ENCODE data around the gene LRRC28.

LRRC28 gene

DNA sequence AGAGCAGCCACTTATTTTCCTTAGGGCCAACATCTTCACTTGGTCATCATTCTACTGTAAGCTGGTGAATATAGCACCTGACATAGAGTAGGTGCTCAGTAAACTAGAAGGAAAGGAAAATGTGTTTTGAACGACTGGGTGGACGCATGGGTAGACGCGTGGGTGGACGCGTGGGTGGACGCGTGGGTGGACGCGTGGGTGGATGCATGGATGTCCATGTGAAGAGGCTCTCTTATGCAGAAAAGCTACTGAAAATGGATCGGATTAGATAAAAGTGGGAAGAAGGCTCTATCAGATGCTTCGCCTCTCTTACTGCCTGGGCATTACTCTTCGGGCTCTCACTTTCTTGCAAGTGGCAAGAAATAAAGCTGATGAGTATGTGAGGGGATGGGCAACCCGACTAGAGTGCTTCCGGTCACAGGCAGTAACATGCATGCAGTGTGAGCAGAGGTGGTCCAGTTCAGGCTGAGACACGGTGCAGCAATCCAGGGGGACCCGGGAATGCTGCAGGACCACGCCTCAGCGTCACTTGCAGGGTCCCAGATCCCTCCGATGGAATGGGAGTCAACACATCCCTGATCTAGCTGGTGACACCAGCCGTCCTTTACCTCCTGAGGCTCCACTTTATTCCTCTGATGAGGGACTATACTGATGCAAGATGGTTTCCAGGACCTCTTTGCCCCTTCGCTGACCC, 176.5 kb downstream of the LRRC28 start:
- TF ChIP-seq GATA2 (IDR thresholded peaks at IDR 0.05; ENCODE audit: low read depth, low read length) (no peak), GATA3 (IDR thresholded peaks at IDR 0.05; ENCODE audit: low read depth, low read length) (no peak)

DNA sequence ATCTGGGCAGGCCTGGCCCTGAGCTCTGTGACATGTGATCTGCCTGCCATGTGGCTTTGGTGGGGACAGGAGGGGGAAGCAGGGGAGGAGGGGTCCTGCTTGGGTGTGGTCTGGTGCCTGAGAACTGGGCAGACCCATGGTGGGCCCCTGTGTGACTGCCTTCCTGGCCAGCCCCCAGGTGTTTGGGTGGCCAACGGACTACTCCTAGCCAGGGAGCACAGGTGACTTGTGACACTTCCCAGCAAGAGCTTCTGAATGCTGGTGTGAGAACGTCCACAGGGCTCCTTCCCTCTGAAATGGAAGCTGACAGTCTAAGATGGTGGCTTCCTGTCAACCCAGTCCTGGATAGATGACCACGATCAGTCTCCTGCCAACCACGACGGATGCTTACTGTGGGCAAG, 178.4 kb downstream of the LRRC28 start:
- no peak for TF ChIP-seq GATA3 (IDR thresholded peaks at IDR 0.05; ENCODE audit: low read depth, low read length)
- TF ChIP-seq GATA2 (IDR thresholded peaks at IDR 0.05; ENCODE audit: low read depth, low read length) = no peak

DNA sequence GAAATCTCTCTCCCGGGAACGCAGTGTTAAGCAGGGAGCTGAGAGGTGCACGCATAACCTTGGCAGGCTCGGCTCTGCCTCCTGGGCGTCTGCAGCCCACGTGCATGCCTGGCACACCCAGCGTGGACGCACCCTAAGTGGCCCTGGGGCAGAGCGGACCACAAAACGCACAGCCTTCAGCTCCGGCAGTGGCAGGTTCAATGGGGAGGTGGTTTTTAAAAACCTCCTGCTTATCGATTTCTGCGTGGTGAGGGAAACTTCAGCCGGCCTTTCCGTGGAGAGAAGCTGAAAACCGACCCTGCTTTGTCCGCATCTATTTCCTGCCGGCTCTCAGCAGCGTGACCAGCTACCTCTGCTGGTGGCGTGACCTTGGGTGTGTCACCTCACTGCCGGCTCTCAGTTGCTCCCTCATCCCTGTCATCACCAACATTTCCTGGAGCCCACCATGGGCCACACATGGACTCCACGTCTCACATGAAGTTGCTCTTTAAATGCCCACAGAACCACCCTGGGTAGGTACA, 179.7 kb downstream of the LRRC28 start:
- TF ChIP-seq GATA3 (IDR thresholded peaks at IDR 0.05; ENCODE audit: low read depth, low read length) = no peak
- TF ChIP-seq GATA2 (IDR thresholded peaks at IDR 0.05; ENCODE audit: low read depth, low read length) = no peak

DNA sequence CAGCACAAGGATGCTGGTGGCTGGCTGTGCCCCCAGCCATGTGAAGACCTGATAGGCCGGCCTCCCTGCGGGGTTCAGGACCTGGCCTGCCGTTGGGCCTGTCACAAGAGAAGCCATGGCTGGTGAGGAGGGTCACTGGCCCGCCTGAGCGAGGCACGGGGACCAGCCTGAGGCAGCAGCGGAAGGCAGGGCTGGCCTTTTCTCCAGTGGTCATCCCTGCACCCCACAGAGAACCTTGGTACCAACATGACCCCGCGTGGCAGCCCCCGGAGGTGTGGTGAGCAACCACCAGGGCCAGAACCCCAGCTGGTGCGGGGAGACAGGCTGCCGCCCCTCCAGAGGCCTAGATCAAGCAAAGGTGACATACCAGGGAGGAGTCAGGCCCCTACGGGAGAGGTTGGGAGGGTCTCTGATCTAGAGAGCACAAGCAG, 180.4 kb downstream of the LRRC28 start:
- TF ChIP-seq GATA2 (IDR thresholded peaks at IDR 0.05; ENCODE audit: low read depth, low read length) (no peak), GATA3 (IDR thresholded peaks at IDR 0.05; ENCODE audit: low read depth, low read length) (no peak)

DNA sequence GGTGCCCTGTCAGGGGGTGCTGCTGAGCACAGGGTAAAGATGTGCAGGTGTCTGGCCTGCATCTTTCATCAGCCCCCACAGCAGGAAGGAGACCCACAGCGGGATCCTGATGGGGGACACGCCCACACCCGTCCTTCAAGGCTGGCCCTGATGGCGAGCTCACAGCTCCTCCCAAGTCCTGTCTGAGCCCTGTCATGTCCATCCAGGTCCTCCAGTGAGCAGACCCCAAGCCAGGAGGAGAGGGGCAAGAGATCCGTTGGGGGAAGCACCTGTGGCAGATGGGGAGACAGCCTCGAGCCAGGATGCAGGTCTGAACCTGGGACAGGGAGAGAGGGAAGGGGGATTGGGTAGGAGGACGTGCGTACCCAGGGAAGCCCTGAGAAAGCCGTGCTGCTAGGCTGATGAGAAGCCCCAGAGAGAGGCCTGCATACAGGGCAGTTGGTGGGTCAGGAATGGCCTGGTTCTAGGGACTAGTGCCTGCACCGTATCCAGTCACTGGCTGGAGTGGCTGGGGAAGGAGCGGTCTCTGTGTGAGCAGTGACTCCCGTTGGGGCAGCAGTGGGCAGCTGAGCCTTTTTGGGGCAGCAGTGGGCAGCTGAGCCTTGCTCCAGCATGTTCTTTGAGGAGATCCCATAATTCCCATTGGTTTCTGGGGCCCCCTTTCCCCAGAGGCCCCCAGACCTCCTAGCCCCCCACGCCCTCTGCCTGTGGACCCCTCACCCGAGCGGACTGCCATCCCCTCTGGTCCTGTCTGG, 181.2 kb downstream of the LRRC28 start:
- TF ChIP-seq GATA2 (IDR thresholded peaks at IDR 0.05; ENCODE audit: low read depth, low read length) = no peak
- TF ChIP-seq GATA3 (IDR thresholded peaks at IDR 0.05; ENCODE audit: low read depth, low read length) = no peak

DNA sequence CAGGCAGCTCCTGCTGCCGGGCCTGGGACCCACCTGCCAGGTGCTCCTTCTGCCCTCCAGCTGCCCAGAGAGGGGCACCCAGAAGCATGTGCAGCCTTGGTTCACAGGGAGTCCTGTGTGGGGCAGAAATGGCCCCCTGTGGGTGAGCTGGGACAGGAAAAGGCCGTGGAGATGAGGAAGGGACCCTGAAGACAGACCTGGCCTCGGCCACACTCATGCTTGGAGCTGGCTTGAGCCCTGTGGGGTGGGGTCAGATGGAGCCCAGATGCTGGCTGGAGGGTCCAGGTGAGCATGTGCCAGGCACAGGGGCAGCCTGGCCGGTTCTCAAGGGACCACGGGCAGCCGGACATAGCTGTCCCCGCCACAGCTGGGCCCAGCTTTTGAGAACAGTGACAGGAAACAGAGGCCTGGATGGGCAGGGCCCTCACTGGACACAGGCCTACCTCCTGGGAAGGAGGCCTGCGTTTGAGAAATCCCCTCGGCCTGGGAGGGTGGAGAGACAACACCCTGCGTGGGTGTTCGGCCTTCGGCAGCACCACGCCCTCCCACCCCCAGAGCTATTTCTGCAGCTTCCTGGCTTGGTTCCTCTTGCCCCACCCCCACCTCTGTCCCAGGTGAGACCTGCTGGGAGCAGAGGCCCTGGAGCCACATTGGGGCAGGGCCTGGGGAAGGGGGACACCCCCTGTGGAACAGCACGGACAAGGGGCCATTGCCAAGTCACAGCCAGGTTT, 181.9 kb downstream of the LRRC28 start:
- TF ChIP-seq GATA3 (IDR thresholded peaks at IDR 0.05; ENCODE audit: low read depth, low read length) = no peak
- no peak for TF ChIP-seq GATA2 (IDR thresholded peaks at IDR 0.05; ENCODE audit: low read depth, low read length)

DNA sequence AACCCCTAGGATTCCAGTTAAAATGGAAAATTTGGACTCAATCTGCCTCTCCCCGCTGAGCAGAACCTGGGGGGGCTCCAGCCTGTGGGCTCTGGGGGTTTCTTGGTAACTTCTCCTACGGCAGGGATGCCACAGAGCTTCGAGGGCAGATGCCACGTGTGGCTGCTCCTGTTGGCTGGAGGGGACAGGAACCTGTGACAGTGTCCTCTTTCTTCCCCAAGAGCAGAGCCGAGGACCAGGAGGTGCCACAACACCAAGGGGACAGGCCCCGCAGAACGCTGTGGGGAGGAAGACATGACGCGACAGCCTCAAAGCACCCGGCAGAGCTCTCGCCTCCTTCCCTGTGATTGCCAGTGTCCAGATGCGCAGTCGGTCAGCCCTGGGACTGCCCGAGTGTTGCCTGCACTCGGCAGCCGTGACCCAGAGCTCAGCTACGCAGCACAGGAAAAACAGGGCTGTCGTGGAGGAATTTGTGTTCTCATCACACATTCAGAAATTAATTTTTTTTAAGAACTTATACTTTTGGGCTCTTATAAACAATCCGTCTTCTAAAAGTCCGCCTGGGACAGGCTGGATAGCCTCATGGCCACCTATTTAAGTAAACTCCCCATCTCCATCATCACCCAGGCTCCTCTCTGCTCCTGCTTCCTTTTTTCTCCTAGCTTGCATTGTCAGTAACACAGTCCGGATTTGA, 182.6 kb downstream of the LRRC28 start:
- no peak for TF ChIP-seq GATA2 (IDR thresholded peaks at IDR 0.05; ENCODE audit: low read depth, low read length)

DNA sequence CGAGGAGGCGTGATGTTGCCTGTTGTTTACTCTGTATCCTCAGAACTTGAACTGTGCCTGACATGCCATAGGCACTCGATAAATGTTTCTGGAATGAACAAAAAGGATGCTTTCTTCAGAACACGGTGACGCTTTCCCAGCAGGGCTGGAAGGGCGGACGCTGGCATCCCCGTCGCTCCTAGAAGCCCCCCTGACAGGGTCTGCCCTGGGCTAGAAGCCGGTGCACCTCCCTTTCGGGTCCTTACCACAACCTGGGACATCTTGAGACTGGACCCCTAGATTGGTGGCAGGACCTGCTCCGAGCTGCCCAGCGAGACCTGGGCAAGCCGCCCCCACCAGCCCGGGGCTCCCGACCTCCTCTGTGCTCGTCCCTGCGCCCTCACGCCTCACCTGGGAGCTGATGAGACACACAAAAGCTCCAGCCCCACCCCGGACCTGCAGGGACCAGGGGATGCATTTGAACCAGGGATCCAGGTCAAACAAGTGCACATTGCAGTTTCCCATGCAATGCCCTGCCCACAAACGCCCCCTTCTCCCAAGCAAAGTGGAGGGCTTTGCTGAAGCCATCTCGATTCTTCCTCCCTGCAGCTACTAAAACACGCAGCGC, 183.3 kb downstream of the LRRC28 start:
- TF ChIP-seq GATA3 (IDR thresholded peaks at IDR 0.05; ENCODE audit: low read depth, low read length) (no peak), GATA2 (IDR thresholded peaks at IDR 0.05; ENCODE audit: low read depth, low read length) (no peak)

DNA sequence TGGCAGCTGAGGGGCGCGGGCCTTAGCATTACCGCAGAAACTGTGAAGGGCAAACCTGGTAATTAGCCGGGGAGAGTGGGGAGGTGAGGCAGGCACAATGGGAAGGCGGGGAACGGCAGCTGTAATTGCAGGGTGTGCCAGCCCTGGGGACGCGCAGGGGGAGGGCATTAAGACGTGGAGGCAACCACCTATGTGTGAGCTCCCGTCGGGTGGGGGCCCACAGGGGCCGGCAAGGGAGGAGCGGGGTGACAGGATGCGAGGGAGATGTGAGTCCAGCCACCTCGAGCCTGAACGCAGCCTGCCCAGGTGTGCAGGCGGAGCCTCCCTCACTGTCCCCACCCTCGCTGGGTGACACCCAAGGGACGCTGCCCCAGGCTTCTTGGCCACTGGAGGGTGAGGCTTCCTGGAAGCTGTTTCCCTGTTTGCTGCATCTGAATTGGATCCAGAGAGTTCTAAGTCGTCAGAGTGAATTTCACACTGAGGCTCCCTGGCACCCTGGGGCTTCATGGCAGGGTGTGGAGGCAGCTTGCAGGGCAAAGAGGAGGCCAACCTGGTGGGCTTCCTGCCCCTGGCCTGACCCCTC, 183.9 kb downstream of the LRRC28 start:
- no peak for TF ChIP-seq GATA2 (IDR thresholded peaks at IDR 0.05; ENCODE audit: low read depth, low read length)
- TF ChIP-seq GATA3 (IDR thresholded peaks at IDR 0.05; ENCODE audit: low read depth, low read length) = no peak

DNA sequence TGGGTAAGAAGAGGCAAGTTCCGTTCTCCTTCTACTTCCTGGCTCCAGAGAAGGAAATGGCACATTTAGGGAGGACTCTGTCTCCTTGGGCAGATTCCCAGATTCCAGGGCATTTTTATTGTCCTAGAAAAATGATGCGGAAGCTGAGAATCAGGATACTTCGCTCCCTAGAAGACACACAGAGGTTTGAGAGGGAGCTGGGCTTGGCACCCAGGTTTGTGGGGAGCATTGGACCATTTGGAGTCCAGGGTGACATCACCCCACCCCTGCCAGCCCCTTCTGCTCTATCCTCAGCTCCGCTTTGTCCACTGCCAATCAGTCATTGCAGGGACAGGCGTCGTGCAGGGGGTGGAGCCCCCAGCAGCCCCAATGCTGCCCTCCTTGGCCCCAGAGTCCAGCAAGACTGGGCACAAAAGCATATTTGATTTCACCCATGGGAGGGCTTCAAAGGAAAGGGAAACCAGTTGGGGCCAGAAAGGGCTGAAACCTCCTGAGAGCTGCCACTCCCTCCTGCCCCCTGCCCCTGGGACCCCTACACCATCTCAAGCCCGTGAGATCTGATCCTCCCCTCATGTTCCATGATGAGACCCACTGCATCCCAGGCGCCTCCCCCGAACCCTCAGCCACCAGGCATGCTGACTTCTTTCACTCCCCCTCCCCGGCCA, 184.7 kb downstream of the LRRC28 start:
- TF ChIP-seq GATA3 (IDR thresholded peaks at IDR 0.05; ENCODE audit: low read depth, low read length) (no peak), GATA2 (IDR thresholded peaks at IDR 0.05; ENCODE audit: low read depth, low read length) (no peak)

DNA sequence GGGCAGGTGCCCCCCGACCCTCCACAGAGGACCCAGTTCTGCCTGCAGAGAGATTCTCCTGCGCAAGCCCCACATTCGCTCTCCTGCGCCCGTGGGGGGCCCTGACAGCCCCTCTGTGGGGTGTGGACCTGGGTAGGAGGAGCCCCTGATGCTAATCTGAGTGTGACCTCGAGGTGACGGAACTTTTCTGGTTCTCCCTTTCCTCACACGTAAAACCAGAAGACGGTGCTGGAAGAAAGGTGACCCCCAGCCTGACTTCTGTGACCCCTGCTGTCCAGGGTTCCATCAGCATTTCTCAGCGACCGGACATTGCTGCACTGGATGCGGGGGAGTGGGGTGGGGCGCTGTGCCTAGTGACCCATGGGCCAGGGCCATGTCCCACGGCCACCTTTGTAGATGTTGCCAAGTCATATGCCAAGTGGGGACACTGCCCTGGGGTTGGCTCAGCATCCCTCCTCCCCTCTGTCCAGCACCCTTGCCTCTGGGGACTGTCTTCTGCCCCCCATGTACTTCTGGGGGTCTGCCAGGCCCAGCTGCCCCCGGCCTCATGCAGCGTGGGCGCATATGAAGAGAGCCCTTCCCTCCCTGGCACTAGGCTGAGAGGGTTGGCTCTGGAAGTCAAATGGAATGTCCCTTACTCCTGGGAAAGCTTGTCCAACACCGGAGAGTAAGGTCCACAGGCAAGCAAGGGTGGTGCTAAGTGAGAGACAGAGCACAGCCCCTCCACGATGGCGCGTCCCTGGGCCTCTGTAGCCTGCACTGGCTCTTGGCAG, 185.4 kb downstream of the LRRC28 start:
- no peak for TF ChIP-seq GATA2 (IDR thresholded peaks at IDR 0.05; ENCODE audit: low read depth, low read length)
- TF ChIP-seq GATA3 (IDR thresholded peaks at IDR 0.05; ENCODE audit: low read depth, low read length) = no peak

All from SH-SY5Y (cell line).